ENCODE results near the gene POMGNT2.

POMGNT2 gene

GRCh38 chr3:43094381-43094780, 11.5 kb downstream of the POMGNT2 start:
- no peak overlapping the region for H3K4me3 ChIP-seq (ENCODE audit: low read depth, low read length)
- TF ChIP-seq, protein P1, sequence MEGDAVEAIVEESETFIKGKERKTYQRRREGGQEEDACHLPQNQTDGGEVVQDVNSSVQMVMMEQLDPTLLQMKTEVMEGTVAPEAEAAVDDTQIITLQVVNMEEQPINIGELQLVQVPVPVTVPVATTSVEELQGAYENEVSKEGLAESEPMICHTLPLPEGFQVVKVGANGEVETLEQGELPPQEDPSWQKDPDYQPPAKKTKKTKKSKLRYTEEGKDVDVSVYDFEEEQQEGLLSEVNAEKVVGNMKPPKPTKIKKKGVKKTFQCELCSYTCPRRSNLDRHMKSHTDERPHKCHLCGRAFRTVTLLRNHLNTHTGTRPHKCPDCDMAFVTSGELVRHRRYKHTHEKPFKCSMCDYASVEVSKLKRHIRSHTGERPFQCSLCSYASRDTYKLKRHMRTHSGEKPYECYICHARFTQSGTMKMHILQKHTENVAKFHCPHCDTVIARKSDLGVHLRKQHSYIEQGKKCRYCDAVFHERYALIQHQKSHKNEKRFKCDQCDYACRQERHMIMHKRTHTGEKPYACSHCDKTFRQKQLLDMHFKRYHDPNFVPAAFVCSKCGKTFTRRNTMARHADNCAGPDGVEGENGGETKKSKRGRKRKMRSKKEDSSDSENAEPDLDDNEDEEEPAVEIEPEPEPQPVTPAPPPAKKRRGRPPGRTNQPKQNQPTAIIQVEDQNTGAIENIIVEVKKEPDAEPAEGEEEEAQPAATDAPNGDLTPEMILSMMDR (IDR thresholded peaks at IDR 0.05; ENCODE audit: low read depth, low read length), result no peak

- TF ChIP-seq, protein P1 (IDR thresholded peaks at IDR 0.05; ENCODE audit: low read depth, low read length), result no peak
- H3K4me3 ChIP-seq (ENCODE audit: low read depth, low read length), result no peak overlapping the region
Observed at GRCh38 chr3:43093974-43094373, 11.9 kb downstream of the POMGNT2 start.

- H3K4me3 ChIP-seq (ENCODE audit: low read depth, low read length), result no peak overlapping the region
- TF ChIP-seq, protein P1 (IDR thresholded peaks at IDR 0.05; ENCODE audit: low read depth, low read length), result no peak
Observed at GRCh38 chr3:43093006-43093405, 12.9 kb downstream of the POMGNT2 start.

DNA sequence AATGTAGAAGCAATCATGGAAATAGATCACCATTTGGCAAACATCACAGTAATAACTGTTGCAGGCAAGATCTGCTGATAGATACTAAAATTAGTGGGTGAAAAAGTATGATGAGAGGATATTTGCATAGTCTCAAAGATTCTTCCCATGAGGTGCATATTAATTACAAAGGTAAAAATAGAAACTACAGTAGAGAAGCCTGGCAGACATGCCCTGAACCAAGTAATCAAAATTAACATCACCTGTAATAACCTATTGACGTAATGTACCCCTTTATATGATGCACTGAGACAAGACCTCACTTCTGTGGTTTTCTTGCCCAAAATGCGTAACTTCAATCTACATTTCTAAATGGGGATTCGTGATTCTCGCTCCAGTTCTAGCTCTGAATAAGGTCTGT, 14.4 kb downstream of the POMGNT2 start:
- TF ChIP-seq, protein P1 (IDR thresholded peaks at IDR 0.05; ENCODE audit: low read depth, low read length), result no peak
- H3K4me3 ChIP-seq (ENCODE audit: low read depth, low read length), result no peak overlapping the region

DNA sequence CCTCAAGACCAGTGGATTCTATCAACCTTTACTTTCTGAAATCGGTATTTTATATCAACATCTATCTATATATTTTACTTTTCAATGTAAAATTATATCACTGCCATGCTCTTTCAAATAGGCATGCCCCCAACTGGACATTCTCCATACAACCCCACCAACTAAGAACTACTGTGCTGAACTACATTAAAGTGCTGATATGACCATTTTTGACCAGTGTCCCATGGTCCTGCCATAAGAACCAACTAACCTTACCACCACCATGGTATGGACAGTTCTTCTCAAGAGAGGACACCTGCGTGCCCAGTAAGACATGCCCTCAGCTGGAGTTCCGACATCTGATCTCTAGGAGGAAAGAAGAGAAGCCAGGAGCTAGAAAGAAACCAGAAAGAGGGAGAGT, 15.6 kb downstream of the POMGNT2 start:
- TF ChIP-seq, protein P1 (IDR thresholded peaks at IDR 0.05; ENCODE audit: low read depth, low read length), result no peak

DNA sequence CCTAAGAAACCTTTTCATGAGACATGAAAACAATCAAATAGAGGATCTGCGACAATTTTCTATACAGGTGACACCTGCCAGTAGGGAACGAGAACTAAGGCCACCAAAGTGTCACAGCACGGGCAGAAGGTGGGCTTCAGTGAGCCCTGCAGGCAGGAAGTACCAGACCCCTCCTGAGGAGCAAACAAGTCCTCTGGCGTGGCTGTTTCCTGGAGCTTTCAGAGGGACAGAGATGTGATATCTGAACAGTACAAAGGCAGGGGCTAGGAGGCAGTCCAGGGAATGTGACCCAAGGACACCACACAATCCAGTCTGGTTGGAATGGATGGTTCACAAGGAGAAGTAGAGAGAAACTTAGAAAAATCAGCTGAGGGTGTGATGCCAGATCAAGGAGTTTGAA, 16.8 kb downstream of the POMGNT2 start:
- no peak overlapping the region for H3K4me3 ChIP-seq (ENCODE audit: low read depth, low read length)
- TF ChIP-seq, protein P1 (IDR thresholded peaks at IDR 0.05; ENCODE audit: low read depth, low read length), result no peak

More for the DNA sequence above, 15.6 kb downstream of the POMGNT2 start:
- no peak overlapping the region for H3K4me3 ChIP-seq (ENCODE audit: low read depth, low read length)

- no peak overlapping the region for H3K4me3 ChIP-seq (ENCODE audit: low read depth, low read length)
- TF ChIP-seq, protein P1 (IDR thresholded peaks at IDR 0.05; ENCODE audit: low read depth, low read length), result no peak
Observed at GRCh38 chr3:43087249-43087776, 18.6 kb downstream of the POMGNT2 start.
